CD8-positive, alpha-beta memory T cell (primary cell): ENCODE data around the gene SLC30A1. TPM values are rescaled to one million over a fixed set of nuclear protein-coding genes. Genes with fewer than 3 reads are reported as not detected.

Experiments used
- CTCF ChIA-PET: fragments of 350-600 bp; sonication (Branson Sonifier 250); formaldehyde crosslinking; loops from one replicate; lab custom pipeline; 2021; ENCODE audit warnings: antibody characterized with exemption; lab: Charles Lee
- POLR2A ChIA-PET: fragments of 350-600 bp; sonication (Branson Sonifier 250); formaldehyde crosslinking; loops from one replicate; lab custom pipeline; 2021; ENCODE audit warnings: antibody characterized with exemption; lab: Charles Lee
- DNase-seq, 5 donors: peaks; one replicate each; pipeline versions ENCODE4 v3.0.0 to v3.0.0-alpha.2; 2020 to 2022; ENCODE audit warnings: mixed read lengths in 1 of 5
- H3K27ac ChIP-seq: one replicate; pipeline ENCODE4 v1.7.0; 2013; ENCODE audit warnings: low read depth, mild to moderate bottlenecking, low read length, moderate library complexity
- H3K27me3 ChIP-seq: 2 replicates; pipeline ENCODE4 v1.7.0; 2013; ENCODE audit warnings: low read length, mild to moderate bottlenecking; ENCODE audit not compliant: insufficient read depth, poor library complexity, severe bottlenecking
- H3K36me3 ChIP-seq: 2 replicates; pipeline ENCODE4 v1.7.0; 2013; ENCODE audit warnings: mild to moderate bottlenecking, low read length, moderate library complexity; ENCODE audit not compliant: insufficient read depth
- H3K4me1 ChIP-seq: 2 replicates; pipeline ENCODE4 v1.7.0; 2013; ENCODE audit warnings: mild to moderate bottlenecking, low read length, moderate library complexity; ENCODE audit not compliant: insufficient read depth
- H3K4me3 ChIP-seq: 2 replicates; pipeline ENCODE4 v1.7.0; 2013; ENCODE audit warnings: mild to moderate bottlenecking, low read length
- H3K9me3 ChIP-seq: 2 replicates; pipeline ENCODE4 v1.7.0; 2013; ENCODE audit warnings: mild to moderate bottlenecking, low read length
- H3K27ac Mint-ChIP-seq, 8 donors: one replicate each; pipeline ENCODE4 v1.8.0; 2020 to 2021; ENCODE audit warnings: mixed read lengths in 8 of 8, mild to moderate bottlenecking in 6 of 8, inconsistent platforms in 3 of 8, moderate library complexity in 3 of 8
- H3K27me3 Mint-ChIP-seq, 2 donors: one replicate each; pipeline ENCODE4 v1.8.0; 2020 to 2021; ENCODE audit warnings: mixed read lengths in 2 of 2, mild to moderate bottlenecking in 1 of 2, moderate library complexity in 1 of 2
- H3K36me3 Mint-ChIP-seq, 3 donors: one replicate each; pipeline ENCODE4 v1.8.0; 2020 to 2021; ENCODE audit warnings: mixed read lengths in 3 of 3, inconsistent platforms in 1 of 3, mild to moderate bottlenecking in 1 of 3
- H3K4me1 Mint-ChIP-seq, 3 donors: one replicate each; pipeline ENCODE4 v1.8.0; 2020 to 2021; ENCODE audit warnings: mixed read lengths in 3 of 3, inconsistent platforms in 1 of 3, mild to moderate bottlenecking in 1 of 3
- H3K4me3 Mint-ChIP-seq, 7 donors: one replicate each; pipeline ENCODE4 v1.8.0; 2020 to 2021; ENCODE audit warnings: mixed read lengths in 7 of 7, mild to moderate bottlenecking in 6 of 7, moderate library complexity in 4 of 7, inconsistent platforms in 2 of 7
- H3K9me3 Mint-ChIP-seq, 5 donors: one replicate each; pipeline ENCODE4 v1.8.0; 2020 to 2022; ENCODE audit warnings: mixed read lengths in 5 of 5, mild to moderate bottlenecking in 3 of 5, moderate library complexity in 2 of 5, inconsistent platforms in 1 of 5
- polyA plus RNA-seq: library from polyadenylated mRNA; unstranded; fragments of 300-500 nt; fragmentation: Illumina TruSeq; gene quantifications from one replicate; pipeline ENCODE4 v1.2.3, GENCODE V29; 2021
- total RNA-seq, 2 experiments: library from RNA; stranded (reverse); gene quantifications; one replicate each; pipeline ENCODE4 v1.2.3, GENCODE V29; 2021

SLC30A1 gene
- total and polyA plus RNA-seq, 3 experiments from 2014 or later: 3.4 to 17.1 (median 16.5) TPM

DNA sequence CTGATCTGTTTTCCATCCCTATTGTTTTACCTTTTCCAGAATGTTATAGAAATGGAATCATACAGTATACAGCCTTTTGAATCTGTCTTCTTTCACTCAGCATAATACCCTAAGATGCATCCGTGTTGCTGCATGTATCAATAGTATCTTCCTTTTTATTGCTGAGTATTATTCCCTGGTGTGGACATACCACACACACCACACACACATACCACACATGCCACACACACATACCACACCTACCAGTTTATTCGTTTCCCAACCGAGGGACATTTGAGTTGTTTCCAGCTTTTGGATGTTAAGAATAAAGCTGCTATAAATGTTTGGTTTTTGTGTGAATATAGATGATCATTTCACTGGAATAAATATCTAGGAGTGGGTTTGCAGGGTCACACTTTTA, 22.2 kb upstream of the SLC30A1 start:
- H3K27ac ChIP-seq: no peak overlapping the region
- Mint-ChIP-seq H3K4me1 (peaks cover 3 to 12% (median 9%) of the 10 kb centered on the region in 3 donors), H3K4me3 (no peak overlapping the region), H3K27me3 (peaks cover 2 to 23% of the 10 kb centered on the region in 2 donors), H3K27ac (no peak overlapping the region), H3K36me3 (no peaks in the 10 kb centered on the region), H3K9me3 (no peaks in the 10 kb centered on the region)
- H3K9me3 ChIP-seq: no peaks in the 10 kb centered on the region
- no peaks in the 10 kb centered on the region for H3K36me3 ChIP-seq
- H3K4me1 ChIP-seq: no peaks in the 10 kb centered on the region
- CTCF ChIA-PET: no interaction called here
- no peak overlapping the region for H3K4me3 ChIP-seq
- H3K27me3 ChIP-seq: no peaks in the 10 kb centered on the region
- POLR2A ChIA-PET: no interaction called here
- no peak for DNase-seq

DNA sequence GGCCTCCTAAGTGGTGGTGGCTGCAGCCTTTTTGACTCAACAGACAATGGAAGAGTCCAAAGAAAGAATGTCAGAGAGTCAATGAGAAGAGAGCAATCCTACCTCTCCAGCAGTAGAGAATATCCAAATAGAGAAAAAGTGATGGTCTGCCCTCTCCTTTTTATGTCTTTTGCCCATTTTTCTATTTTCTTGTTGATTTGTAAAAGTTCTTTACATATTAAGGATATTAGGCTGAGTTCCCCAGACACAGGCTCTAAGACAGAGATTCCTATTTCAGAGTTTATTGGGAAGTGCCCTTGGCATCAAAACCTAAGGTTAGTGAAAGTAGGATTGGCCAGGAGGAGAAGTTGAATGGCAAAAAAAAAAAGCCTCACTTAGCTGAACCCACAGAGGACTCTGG, 20.3 kb upstream of the SLC30A1 start:
- H3K27me3 Mint-ChIP-seq: peaks cover 5 to 11% of the 10 kb centered on the region in 2 donors
- peaks cover 3 to 12% (median 9%) of the 10 kb centered on the region in 3 donors for H3K4me1 Mint-ChIP-seq
- H3K4me3 Mint-ChIP-seq: no peak overlapping the region
- no peaks in the 10 kb centered on the region for H3K4me1 ChIP-seq
- no peak overlapping the region for H3K27ac Mint-ChIP-seq
- H3K4me3 ChIP-seq: no peak overlapping the region
- no peaks in the 10 kb centered on the region for H3K36me3 Mint-ChIP-seq
- no peaks in the 10 kb centered on the region for H3K36me3 ChIP-seq
- no peaks in the 10 kb centered on the region for H3K9me3 Mint-ChIP-seq
- no peaks in the 10 kb centered on the region for H3K9me3 ChIP-seq
- ChIA-PET POLR2A (no interaction called here), CTCF (interaction anchor here (1.2 kb wide), 1 partner anchor 84 kb away, joined by 4 read pairs; no protein-coding TSS in a partner anchor)
- no peak for DNase-seq
- no peak overlapping the region for H3K27ac ChIP-seq
- H3K27me3 ChIP-seq: no peaks in the 10 kb centered on the region

DNA sequence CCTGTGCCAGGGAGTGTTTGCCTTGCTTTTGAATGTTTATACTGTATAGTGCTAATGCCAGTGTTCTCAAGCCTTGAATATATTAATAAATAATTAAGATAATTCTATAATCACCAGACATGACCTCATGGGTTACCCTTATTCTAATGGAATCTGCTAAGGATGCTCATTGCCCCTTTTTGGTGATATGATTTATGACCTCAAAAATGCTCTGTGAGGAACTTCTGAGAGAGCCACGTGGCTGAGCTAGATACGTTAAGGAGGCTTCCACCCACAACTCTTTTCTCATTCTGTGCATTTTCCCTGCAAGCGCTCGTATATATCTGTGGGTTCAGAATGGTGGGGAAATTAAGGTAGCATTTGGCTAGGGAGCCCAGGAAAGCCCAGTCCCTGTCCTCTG, 19.6 kb upstream of the SLC30A1 start:
- ChIA-PET POLR2A (no interaction called here), CTCF (no interaction called here)
- H3K4me1 Mint-ChIP-seq: peaks cover 3 to 12% (median 9%) of the 10 kb centered on the region in 3 donors
- no peaks in the 10 kb centered on the region for H3K9me3 Mint-ChIP-seq
- H3K36me3 Mint-ChIP-seq: no peaks in the 10 kb centered on the region
- H3K36me3 ChIP-seq: no peaks in the 10 kb centered on the region
- no peak overlapping the region for H3K4me3 Mint-ChIP-seq
- peak overlapping the region in 1 of 8 donors; percentile 23 for H3K27ac Mint-ChIP-seq
- peaks cover 5 to 12% of the 10 kb centered on the region in 2 donors for H3K27me3 Mint-ChIP-seq
- no peaks in the 10 kb centered on the region for H3K4me1 ChIP-seq
- no peaks in the 10 kb centered on the region for H3K27me3 ChIP-seq
- no peak for DNase-seq
- H3K27ac ChIP-seq: no peak overlapping the region
- no peaks in the 10 kb centered on the region for H3K9me3 ChIP-seq
- H3K4me3 ChIP-seq: no peak overlapping the region

- POLR2A ChIA-PET: no interaction called here
- CTCF ChIA-PET: interaction anchor here (0.7 to 1.6 kb wide), 2 partner anchors 13 to 21 kb away, joined by 3 read pairs; no protein-coding TSS in a partner anchor
- Mint-ChIP-seq H3K4me1 (peaks cover 3 to 12% (median 9%) of the 10 kb centered on the region in 3 donors), H3K27me3 (peaks cover 5 to 25% of the 10 kb centered on the region in 2 donors), H3K27ac (no peak overlapping the region), H3K9me3 (no peaks in the 10 kb centered on the region), H3K36me3 (peaks cover 0 to 4% (median 0%) of the 10 kb centered on the region in 3 donors), H3K4me3 (no peak overlapping the region)
- no peaks in the 10 kb centered on the region for H3K36me3 ChIP-seq
- no peaks in the 10 kb centered on the region for H3K4me1 ChIP-seq
- no peak overlapping the region for H3K27ac ChIP-seq
- no peak overlapping the region for H3K4me3 ChIP-seq
- DNase-seq: no peak
- no peaks in the 10 kb centered on the region for H3K9me3 ChIP-seq
- no peaks in the 10 kb centered on the region for H3K27me3 ChIP-seq
Observed at GRCh38 chr1:211596418-211597181, 17.6 kb upstream of the SLC30A1 start.

DNA sequence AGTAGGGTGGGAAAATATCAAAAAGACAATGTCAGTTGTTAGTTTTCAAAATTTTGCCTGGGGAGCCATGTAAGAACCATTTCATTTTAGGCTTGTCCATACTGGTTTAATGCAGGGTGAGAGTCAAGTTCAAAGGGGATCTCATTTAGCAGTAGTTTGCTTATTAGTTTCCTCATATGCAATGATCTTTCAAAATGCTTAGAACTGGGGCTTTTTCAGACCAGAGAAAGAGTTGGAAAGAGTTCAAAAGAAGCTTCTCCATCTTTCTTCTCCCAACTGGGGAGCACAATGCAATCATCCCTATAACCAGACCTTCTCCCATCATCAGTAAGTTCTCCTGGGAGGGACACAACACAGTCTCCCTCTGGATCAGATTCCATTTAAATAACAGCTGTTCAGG, 16.5 kb upstream of the SLC30A1 start:
- H3K36me3 ChIP-seq: no peaks in the 10 kb centered on the region
- no peaks in the 10 kb centered on the region for H3K9me3 Mint-ChIP-seq
- no peak overlapping the region for H3K4me3 ChIP-seq
- H3K4me1 Mint-ChIP-seq: peaks cover 3 to 12% (median 9%) of the 10 kb centered on the region in 3 donors
- H3K4me3 Mint-ChIP-seq: no peak overlapping the region
- peaks cover 0 to 4% (median 0%) of the 10 kb centered on the region in 3 donors for H3K36me3 Mint-ChIP-seq
- POLR2A ChIA-PET: no interaction called here
- CTCF ChIA-PET: no interaction called here
- H3K9me3 ChIP-seq: no peaks in the 10 kb centered on the region
- H3K27ac ChIP-seq: no peak overlapping the region
- no peak for DNase-seq
- no peak overlapping the region for H3K27ac Mint-ChIP-seq
- peaks cover 3 to 18% of the 10 kb centered on the region in 2 donors for H3K27me3 Mint-ChIP-seq
- H3K4me1 ChIP-seq: no peaks in the 10 kb centered on the region
- no peaks in the 10 kb centered on the region for H3K27me3 ChIP-seq

- Histone ChIP-seq H3K4me3 (no peak overlapping the region), H3K27ac (no peak overlapping the region), H3K4me1 (no peaks in the 10 kb centered on the region), H3K27me3 (no peaks in the 10 kb centered on the region), H3K36me3 (no peaks in the 10 kb centered on the region), H3K9me3 (no peaks in the 10 kb centered on the region)
- Mint-ChIP-seq H3K9me3 (no peaks in the 10 kb centered on the region), H3K4me3 (no peak overlapping the region), H3K36me3 (peaks cover 0 to 4% (median 0%) of the 10 kb centered on the region in 3 donors), H3K27me3 (peaks cover 3 to 18% of the 10 kb centered on the region in 2 donors), H3K4me1 (peaks cover 0 to under 1% (median 0%) of the 10 kb centered on the region in 3 donors), H3K27ac (peak overlapping the region in 1 of 8 donors; percentile 35)
- CTCF ChIA-PET: no interaction called here
- POLR2A ChIA-PET: interaction anchor here (0.7 kb wide), 1 partner anchor 149 kb away, joined by 3 read pairs; no protein-coding TSS in a partner anchor
- DNase-seq: no peak
Observed at GRCh38 chr1:211591980-211592493, 13.1 kb upstream of the SLC30A1 start.

DNA sequence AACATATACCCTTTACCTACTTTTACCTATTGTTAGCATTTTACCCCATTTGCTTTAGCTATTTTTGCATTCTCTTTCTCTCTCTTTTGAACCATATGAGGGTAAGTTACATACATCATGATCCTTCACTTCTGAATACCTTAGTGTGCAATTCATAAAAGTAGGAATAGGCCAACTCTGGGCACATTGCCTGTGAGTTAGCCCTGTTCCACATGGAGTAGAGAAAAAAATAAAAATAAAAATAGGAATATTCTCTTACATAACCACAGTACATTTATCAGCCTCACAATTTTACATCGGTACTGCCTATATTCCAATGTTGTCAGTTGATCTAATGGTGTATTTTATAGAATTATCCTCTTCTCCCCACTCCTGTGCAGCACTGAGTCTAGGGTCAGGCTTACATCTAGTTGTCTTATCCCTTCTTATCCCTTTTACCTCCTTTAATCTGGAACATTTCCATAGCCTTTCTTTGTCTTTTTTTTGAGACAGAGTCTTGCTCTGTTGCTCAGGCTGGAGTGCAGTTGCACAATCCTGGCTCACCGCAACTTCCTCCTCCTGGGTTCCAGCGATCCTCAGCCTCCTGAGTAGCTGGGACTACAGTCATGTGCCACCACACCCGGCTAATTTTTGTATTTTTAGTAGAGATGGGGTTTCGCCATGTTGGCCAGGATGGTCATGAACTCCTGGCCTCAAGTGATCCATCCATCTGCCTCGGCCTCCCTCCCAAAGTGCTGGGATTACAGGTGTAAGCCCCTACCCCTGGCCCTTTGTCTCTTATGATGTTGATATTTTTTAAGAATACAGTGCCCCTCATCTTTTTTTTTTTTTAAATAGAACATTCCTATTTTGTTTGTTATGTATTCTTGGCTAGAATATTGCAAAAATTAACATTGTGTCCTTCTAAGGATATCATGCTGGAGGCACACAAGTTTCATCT, 11.1 kb upstream of the SLC30A1 start:
- no peak for DNase-seq
- Mint-ChIP-seq H3K36me3 (peaks cover 0 to 4% (median 0%) of the 10 kb centered on the region in 3 donors), H3K9me3 (no peaks in the 10 kb centered on the region), H3K4me3 (no peak overlapping the region), H3K4me1 (no peaks in the 10 kb centered on the region), H3K27ac (no peak overlapping the region), H3K27me3 (peaks cover 0 to 18% of the 10 kb centered on the region in 2 donors)
- Histone ChIP-seq H3K27ac (no peak overlapping the region), H3K4me3 (no peak overlapping the region), H3K4me1 (no peaks in the 10 kb centered on the region), H3K9me3 (no peaks in the 10 kb centered on the region), H3K27me3 (no peaks in the 10 kb centered on the region), H3K36me3 (no peaks in the 10 kb centered on the region)
- ChIA-PET CTCF (interaction anchor here (1.3 kb wide), 1 partner anchor 10 kb away, joined by 3 read pairs; no protein-coding TSS in a partner anchor), POLR2A (no interaction called here)
